ENCODE results near the gene COX4I1.

Gene COX4I1

GRCh38 chr16:85819245-85819644 is 19.8 kb downstream of the COX4I1 start:
- TF ChIP-seq CTCF (IDR thresholded peaks at IDR 0.05; ENCODE audit: borderline replicate concordance, control extremely low read depth, extremely low read depth, insufficient read depth, missing control alignments) = peak; percentile 85
- peak; percentile 84 for DNase-seq (ENCODE audit: low spot score)
- in situ Hi-C loops (cut with MboI; ENCODE audit: low sequenced_read_pairs, unreplicated experiment) = loop anchor here (25.0 kb wide), 1 partner anchor 693 kb away; the partner anchor contains the start of gene FOXF1

GRCh38 chr16:85819771-85820170 is 20.3 kb downstream of the COX4I1 start:
- in situ Hi-C loops (cut with MboI; ENCODE audit: low sequenced_read_pairs, unreplicated experiment) = loop anchor here (5.0 to 25.0 kb wide), 4 partner anchors 73 to 693 kb away; partner anchors contain the start of gene FOXF1
- DNase-seq (ENCODE audit: low spot score) = no peak
- no peak for TF ChIP-seq CTCF (IDR thresholded peaks at IDR 0.05; ENCODE audit: borderline replicate concordance, control extremely low read depth, extremely low read depth, insufficient read depth, missing control alignments)

GRCh38 chr16:85820604-85821372 is 21.3 kb downstream of the COX4I1 start:
- in situ Hi-C loops (cut with MboI; ENCODE audit: low sequenced_read_pairs, unreplicated experiment) = loop anchor here (5.0 to 25.0 kb wide), 4 partner anchors 72 to 692 kb away; partner anchors contain the start of gene FOXF1
- no peak for DNase-seq (ENCODE audit: low spot score)
- no peak for TF ChIP-seq CTCF (IDR thresholded peaks at IDR 0.05; ENCODE audit: borderline replicate concordance, control extremely low read depth, extremely low read depth, insufficient read depth, missing control alignments)

GRCh38 chr16:85821390-85822135 is 22.1 kb downstream of the COX4I1 start:
- peak; percentile 94 for DNase-seq (ENCODE audit: low spot score)
- in situ Hi-C loops (cut with MboI; ENCODE audit: low sequenced_read_pairs, unreplicated experiment) = loop anchor here (5.0 to 25.0 kb wide), 4 partner anchors 71 to 691 kb away; partner anchors contain the start of gene FOXF1
- peak; percentile 95 for TF ChIP-seq CTCF (IDR thresholded peaks at IDR 0.05; ENCODE audit: borderline replicate concordance, control extremely low read depth, extremely low read depth, insufficient read depth, missing control alignments)

GRCh38 chr16:85822145-85822544 is 22.6 kb downstream of the COX4I1 start:
- DNase-seq (ENCODE audit: low spot score) = no peak
- TF ChIP-seq CTCF (IDR thresholded peaks at IDR 0.05; ENCODE audit: borderline replicate concordance, control extremely low read depth, extremely low read depth, insufficient read depth, missing control alignments) = no peak
- in situ Hi-C loops (cut with MboI; ENCODE audit: low sequenced_read_pairs, unreplicated experiment) = loop anchor here (5.0 to 25.0 kb wide), 4 partner anchors 70 to 690 kb away; partner anchors contain the start of gene FOXF1

GRCh38 chr16:85823328-85823920 is 23.9 kb downstream of the COX4I1 start:
- no peak for DNase-seq (ENCODE audit: low spot score)
- no peak for TF ChIP-seq CTCF (IDR thresholded peaks at IDR 0.05; ENCODE audit: borderline replicate concordance, control extremely low read depth, extremely low read depth, insufficient read depth, missing control alignments)
- in situ Hi-C loops (cut with MboI; ENCODE audit: low sequenced_read_pairs, unreplicated experiment) = loop anchor here (5.0 to 25.0 kb wide), 4 partner anchors 69 to 689 kb away; partner anchors contain the start of gene FOXF1

Measured in GM13976 (cell line).